HG03139 (cell line): Measurements from ENCODE around the gene RAD23A.
"Not testable (repeated sequence)": the region's sequence is repeated elsewhere in the genome, so short reads cannot be mapped to it uniquely, and the experiment has no call there.

Experiments used
- ATAC-seq: cut with Tn5 transposase; IDR thresholded peaks from one replicate; pipeline ENCODE4 v1.9.1; 2021; ENCODE audit not compliant: unreplicated experiment

The RAD23A gene

DNA sequence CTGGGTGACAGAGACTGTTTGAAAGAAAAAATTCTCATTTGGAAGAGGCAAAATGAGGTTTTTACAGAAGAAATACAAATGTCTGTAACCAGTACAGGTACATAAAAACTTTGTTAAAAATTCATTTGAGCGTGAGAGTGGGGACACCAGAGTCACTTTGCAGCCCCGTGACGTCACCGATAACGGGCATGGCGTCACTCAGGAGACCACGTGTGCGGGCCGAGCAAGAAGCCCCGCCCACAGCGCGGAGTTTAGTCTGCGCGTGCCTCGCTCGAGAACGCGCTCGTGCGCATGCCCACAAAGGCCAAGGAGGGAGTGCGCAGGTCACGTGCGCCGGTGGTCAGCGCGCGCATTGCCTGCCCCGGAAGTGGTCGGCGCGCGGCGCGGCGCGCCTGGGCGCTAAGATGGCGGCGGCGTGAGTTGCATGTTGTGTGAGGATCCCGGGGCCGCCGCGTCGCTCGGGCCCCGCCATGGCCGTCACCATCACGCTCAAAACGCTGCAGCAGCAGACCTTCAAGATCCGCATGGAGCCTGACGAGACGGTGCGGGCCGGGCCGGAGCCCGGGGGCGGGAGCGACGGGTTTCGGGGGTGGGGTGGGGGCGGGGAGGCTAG, at the start of gene RAD23A:
Gene RAD23A, plus strand, starts transcription at position 384 of the 613 bp plus-strand sequence. Its CDS starts 87 bp downstream, at position 471.
- peak; percentile 72 for ATAC-seq

DNA sequence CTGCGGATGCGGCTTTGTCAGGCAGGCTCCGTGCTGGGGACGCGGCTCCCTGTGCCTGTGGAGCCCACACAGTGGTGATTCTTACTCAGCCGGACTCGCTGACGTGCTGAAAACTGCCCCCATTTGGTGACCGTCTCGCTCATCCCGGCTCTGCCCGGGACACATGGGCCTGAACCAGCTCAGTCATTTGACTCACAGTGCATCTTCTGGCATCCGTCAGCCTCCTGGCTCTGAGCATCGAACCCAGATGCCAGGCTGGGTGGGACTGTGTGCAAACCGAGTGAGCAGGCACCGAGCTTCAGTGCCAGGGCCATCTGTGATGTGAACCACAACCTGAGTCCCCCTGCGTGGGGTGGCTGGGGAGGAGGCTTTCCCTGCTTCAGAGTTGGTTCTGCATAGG, 49.2 kb upstream of the RAD23A start:
- ATAC-seq = no peak

DNA sequence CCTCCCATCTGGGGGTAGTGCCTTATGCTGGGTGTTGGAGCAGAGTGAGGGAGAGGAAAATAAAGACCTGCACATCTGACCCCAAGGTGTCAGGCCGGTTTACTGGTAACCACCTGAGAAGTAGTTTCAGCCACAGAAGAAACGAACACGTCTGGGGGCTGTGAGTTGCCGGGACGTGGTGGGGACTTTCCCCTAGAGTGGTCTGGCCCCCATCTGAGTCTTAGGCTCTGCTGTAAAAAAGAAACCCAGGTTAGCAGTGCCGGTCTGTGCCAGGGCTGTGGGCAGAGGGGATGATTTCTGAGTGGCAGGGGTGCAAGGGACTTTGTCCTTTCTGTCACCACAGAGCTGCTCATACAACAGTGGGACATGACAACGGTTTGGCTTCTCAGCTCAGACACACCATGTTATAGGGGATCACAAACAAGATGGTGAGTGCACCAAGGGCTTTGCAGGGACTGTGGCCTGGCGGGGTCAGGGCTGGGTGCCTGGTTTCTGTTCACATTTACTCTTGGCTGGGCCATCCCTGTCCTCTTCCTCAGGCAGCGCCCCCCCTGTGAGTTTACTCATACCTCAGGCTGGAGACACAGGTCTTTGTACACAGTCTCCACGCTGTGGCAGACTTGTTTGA, 45.7 kb upstream of the RAD23A start:
- ATAC-seq = peak; percentile 62

DNA sequence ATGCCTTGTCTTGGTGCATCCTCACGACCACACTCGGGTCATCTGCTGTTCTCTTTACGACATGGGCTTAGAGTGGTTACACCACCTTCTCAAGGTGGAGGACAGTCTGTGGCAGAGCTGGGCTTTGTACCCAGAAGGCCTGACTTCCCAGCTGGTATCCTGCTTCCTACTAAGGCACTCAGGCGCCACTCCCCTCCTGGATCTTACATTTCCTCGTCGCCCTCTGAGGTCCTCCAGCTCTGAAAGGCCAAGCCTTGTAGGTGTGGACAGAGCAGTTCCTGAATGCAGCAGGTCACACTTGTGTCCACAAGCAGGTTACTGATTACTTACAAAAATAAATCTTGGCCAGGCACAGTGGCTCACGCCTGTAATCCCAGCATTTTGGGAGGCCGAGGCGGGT, 38.5 kb upstream of the RAD23A start:
- ATAC-seq = no peak

DNA sequence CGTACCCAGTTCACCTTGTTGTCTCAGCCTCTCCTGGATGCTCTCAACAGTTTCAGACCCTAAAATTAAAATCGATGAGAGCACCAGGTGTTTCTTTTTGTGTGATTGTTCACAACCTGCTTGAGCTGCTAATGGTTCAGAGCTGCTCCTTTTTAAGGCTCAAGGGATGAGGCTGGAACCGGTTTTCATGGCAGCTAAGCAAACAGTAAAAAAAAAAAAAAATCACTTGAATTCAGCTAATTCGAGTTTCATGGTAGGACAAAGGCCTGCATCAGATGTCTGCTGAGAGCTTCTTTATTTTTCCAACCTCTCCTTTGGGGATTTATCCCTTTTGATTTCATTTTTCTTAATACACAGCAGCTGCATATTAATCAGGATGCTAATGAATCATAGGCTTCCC, 33.1 kb upstream of the RAD23A start:
- ATAC-seq = no peak

DNA sequence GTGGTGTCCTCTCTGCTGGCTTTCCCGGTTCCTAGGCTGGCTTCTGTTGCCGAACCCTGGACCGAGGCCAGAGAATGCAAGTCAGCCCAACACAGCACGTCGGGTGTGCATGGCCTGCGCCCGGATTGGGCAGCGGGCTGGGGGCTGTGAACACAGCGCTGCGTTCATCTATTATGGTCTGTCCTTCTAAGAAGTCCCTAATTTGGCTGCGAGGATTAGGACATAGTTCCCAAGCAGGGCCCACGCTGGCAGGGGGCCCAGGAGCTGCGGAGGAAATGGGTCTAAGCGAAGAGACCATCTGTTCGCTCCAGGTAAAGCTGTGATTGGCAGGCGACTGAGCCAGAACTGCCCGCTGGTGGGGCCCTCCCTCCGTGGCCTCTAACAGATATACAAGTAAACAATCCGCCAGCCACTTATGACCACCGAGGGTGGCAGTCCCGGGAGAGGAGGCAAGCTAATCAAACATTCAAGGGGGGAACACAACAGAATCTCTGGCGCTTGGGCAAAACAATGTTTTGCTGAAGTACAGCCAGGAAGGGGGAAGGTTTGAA, 32.6 kb upstream of the RAD23A start:
- no peak for ATAC-seq

DNA sequence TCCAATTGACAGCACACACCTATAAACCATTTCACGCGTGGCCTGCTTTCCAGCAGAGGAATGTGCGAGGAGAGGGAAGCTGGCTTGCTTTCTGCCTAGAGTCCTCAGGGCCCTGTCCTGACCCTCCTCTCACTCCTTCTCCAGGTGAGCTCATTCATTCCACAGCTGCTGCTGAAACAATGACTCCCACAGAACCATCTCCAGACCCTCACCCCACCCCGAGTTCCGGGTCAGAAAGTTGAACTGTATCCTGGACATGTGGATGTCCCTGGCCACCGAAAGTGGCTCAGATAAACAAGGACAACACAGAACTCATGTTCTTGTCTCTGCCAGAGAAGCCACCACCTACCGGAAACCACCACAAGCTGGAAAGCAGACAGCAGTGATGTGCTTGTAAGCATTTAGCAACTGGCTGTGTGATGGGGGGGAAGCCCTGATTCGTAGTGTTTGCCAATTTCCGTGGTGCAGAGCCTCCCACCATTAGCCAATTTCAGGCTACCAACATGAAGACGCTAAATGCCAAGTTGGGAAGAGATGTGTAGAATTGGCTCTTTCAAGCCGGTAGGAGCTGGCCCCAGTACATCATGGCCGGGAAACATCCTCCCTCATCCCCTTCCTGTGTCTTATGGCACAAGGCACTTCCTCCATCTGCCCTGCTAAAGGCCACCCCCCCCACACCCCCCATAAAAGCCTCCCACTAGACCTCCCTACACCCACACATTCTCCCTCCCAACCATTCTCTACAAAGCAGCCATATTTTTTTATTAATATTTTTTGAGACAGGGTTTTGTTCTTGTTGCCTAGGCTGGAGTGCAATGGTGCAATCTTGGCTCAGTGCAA, 31.6 kb upstream of the RAD23A start:
- no peak for ATAC-seq

DNA sequence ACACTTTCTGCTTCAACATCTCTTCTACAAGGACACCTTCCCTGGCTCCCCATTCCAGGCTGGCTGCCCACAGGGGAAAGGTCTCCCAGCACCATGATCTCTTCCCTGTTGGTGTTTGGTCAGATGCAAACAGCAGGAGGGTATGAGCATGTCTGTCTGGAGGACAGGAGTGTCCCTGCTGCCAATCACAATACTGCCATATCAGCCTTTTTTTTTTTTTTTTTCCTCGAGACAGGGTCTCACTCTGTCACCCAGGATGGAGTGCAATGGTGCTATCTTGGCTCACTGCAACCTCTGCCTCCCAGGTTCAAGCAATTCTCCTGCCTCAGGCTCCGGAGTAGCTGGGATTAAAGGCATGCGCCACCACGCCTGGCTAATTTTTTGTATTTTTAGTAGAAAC, 29.8 kb upstream of the RAD23A start:
- not testable (repeated sequence) for ATAC-seq

DNA sequence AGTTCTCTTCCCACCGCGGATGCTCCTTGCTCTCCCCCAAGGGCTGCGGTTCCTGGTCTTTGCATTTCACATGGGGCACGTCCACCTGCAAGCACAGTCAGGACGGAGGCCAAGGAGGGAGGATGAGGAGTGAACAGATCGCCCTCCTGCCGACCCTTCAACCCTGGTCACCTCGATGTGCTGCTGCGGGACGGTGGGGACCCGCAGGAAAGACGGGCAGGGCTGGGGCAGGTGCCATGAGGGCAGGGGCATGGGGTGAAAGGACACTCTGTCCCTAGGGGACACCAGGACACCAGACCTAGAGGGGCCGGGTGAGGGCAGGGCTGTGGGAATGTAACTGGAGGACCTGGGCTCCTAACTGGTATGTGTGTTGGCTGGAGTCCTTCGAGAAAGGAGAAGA, 27.4 kb upstream of the RAD23A start:
- no peak for ATAC-seq

DNA sequence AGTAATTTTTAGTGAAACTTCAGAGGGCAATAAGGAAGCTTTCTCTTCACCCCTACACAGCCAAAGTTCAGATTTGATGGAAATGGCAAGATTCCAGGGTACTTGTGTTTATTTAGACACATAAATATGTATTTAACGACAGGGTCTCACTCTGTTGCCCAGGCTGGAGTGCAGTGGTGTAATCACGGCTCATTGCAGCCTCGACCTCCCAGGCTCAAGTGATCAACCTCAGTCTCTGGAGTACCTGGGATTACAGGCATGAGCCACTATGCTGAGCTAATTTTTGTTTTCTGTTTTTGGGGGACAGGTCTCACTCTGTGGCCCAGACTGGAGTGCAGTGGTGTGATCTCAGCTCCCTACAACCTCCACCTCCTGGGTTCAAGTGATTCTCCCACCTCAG, 24.6 kb upstream of the RAD23A start:
- no peak for ATAC-seq

DNA sequence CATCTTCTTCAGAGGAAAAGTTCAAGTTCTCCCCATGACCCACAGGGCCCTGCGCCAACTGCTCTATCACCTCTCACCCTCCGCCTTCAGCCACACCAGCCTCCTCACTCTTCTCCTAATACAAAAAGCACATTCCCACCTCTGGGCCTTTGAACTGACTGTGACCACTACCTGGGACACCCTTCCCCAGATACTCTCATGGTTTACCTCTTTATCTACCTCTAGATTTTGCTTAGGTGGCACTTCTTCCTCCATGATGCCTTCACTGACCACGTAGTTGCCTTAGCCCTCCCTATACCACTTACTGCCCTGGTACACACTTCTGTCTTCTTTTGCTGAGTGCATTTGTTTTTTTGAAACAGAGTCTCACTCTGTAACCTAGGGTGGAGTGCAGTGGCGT, 22.7 kb upstream of the RAD23A start:
- ATAC-seq = no peak

DNA sequence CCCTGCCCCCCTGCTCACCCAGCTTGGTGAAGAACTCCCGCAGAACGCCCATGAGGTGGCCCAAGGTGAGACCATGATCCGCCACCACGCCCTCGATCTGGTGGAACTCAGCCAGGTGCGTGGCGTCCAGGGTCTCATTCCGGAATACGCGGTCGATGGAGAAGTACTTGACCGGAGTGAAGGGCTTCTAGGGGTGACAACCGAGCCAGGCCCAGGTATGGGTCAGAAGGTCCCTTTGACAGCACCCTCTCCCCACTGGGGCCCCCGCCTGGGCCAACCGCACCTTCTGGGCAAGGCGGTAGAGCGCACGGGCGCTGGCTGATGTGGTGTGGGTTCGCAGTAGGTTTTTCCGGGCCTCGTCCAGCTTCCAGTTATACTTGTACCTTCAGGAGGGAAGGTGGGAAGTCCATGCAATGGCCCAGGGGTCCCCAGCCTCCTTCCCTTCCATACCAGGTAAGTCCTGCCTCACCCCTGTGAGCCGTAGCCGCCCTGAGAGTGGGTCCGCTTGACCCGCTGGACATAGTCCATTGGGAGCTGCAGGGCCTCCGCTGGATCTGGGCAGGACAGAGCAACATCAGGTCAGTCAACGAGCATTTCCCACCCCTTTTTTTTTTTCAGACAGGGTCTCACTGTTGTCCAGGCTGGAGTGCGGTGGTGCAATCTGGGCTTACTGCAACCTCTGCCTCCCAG, 20.9 kb upstream of the RAD23A start:
- no peak for ATAC-seq

DNA sequence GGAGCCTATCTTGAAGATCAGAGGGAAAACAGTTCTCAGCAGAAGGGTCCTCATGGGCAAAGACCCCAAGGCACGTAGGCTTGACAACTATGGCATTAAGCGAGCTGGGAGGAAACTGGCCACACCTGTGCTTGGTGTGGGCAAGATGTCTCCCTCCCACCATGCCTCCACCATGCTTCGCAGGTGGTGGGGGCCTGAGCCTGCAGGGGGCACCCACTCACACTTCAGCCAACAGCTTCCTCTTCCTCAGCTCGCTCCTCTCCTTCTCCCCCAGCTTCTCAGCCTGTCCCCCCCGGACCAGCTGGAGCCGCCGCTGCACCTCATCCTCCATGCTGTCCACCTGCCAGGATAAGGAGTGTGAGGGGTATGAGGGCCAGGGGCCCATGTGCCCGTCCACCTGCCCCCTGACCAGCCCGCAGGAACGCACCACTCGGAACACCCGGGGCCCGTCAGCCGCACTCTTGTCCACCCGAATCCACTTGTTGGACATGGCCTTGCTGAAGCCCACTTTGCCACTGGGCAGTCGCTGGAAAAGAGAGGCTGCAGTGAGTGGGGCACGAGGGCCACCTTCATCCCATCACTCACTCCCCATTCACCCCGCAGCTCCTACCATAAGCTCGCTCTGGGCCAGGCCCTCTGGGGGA, 15.5 kb upstream of the RAD23A start:
- ATAC-seq = no peak

DNA sequence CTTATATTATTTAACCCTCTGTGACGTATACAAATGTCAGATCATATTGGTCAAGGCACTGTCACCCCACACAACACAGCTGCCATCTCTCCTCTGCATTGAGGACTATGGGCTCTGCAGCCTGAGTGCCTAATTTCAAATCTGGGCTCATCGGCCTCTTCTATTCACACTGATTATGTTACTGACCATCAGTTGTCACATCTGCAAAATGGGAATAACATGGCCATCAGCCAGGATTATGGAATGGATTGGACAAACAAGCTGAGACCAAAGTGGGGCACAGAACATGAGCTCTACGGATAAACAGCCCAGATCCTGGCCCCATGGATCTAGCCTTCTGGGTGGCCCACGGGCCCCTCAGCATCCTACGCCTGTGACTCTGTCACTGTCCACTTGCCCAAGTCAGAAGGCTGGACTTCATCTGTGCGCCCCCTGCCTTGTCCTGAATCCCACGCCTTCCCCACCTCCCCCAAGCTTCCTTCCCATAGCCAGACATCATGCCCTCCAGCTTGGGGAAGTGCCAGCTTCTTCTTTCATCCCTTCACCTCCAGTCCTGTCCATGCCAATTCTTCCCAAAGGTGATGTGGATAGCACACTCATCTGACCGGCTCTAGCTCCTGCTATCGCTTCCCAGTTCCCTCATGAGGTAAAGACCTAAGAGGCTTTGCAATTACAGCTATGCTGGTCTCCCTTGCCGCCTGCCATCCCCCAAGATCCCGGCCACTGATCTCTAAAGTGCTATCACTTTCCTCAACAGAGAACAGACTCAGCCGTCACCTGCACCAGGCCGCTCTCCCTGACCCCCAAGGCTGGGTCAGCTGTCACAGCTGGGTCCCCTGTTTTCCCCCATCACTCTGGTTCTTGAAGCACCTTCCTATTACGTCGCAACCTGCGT, 13.0 kb upstream of the RAD23A start:
- no peak for ATAC-seq

DNA sequence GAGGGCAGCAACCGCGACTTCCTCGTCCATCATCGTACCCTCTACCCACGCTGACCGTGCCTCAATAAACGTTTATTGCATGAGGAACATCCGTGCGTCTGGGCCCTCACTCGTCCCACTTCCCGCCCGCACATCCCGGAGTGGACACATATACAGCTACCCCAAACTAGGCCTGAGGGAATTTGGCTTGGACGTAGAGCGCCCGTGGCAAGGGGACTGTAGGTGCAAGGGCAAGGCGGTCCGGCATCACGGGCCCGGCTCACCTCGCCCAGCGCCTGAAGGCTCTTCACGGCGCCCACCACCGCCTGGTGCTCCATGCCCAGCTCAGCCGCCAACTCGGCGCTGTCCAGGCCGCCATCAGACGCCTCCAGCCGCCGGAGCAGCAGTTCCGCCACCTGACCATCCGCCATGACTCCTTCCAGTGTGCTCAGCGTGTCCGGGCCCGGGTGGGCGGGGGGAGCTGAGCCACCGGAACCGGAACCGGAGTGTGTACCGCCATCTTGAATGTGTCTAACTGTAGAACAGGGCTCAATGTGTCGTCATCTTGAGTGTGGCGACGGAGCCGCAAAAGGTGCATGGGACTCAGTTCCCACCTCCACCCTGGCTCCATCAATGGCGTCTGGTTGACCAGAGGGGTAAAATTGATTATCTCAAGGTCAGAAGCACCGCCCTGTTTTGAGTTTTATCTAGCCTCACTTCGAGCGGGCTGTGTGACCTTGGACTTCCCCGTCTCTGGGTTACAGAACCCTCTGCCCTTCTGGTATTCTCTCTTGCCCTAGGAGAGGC, 12.2 kb upstream of the RAD23A start, which contains the start of gene FARSA:
Gene FARSA, minus strand, starts transcription at position 425 of the 786 bp plus-strand sequence. Its CDS starts 15 bp downstream, at position 410.
- no peak for ATAC-seq

DNA sequence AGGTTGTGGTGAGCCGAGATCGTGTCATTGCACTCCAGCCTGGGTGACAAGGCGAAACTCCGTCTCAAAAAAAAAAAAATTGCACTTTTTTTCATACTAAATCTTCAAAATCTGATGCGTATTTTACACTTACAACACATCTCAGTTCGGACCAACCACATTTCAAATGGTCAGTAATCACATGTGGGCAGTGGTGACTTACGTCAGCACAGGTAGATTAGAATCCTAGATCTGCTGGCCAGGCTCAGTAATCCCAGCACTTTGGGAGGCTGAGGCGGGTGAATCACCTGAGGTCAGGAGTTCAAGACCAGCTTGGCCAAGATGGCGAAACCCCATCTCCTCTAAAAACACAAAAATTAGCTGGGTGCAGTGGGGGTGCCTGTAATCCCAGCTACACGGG, 10.6 kb upstream of the RAD23A start:
- ATAC-seq = no peak

DNA sequence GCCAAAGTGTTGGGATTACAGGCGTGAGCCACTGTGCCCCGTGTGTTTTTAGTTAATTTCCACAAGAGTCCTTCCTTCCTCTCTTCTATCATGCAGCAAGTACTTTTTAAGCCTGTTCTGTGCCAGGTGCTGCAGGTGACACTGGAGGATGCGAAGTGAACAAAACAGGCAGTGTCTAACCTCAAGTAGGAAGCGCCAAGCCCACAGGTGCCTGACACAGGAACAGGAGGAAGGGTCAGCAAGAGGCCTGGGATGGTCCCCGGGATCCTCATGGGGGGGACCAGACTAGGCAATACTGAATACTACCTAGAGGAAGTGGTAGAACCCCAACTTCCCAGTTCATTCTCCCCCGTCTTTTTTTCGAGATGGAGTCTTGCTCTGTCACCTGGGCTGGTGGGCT, 9.1 kb upstream of the RAD23A start:
- ATAC-seq = no peak

DNA sequence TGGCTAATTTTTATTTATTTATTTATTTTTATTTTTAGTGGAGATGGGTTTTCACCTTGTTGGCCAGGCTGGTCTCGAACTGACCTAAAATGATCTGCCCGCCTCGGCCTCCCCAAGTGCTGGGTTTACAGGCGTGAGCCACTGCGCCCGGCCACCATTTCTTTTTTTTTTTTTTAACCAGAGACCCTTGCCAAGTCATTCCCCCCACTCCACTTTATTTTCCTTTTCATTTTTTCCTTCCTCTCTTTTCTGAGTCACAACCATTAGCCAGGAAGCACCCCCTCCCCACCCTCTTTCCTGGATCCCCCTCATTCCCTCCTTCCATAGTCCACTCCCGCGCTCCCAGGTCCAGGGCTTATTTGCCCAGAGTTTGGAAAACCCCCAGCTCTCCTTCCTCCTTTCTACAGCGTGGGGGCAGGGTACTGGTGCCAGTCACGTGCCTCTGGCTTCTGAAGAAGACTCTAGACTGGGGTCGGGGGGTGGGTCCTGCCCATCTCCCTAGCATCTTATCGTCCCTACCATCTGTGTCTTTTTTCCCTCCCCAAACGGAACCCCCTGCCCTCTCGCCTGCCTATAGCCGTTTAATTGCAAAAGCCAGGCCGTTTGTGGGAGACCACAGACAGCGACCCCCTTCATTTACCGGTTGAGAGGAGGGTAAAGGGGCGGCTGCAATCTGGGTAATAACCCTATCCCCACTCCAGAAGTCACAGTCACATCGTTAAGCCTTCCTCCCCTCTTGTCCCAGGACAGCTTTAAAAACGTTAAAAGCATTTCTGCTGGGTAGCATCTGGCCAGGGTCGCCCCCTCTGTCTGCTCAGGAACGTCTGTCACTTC, 8.4 kb upstream of the RAD23A start:
- no peak for ATAC-seq
